Esophagus squamous epithelium (tissue), 4 donors: ENCODE data around the gene GTF3C6.

Source experiments
- CTCF ChIP-seq, 6 experiments: fragments of 450-650 bp in 4 of 6; fragments of 200-600 bp in 2 of 6; sonication (generic) in 2 of 6; IDR thresholded peaks; one replicate each; pipeline ENCODE4 v1.5.1; 2016 to 2019; ENCODE audit warnings: antibody characterized with exemption in 6 of 6, mild to moderate bottlenecking in 4 of 6, moderate library complexity in 4 of 6
- POLR2A ChIP-seq, 4 donors: fragments of 450-650 bp; IDR thresholded peaks; one replicate each; pipeline ENCODE4 v1.6.1; 2017; ENCODE audit warnings: antibody characterized with exemption in 4 of 4, mild to moderate bottlenecking in 4 of 4, moderate library complexity in 3 of 4

- TF ChIP-seq POLR2A (IDR thresholded peaks at IDR 0.05) (no peak), CTCF (IDR thresholded peaks at IDR 0.05) (no peak)
These were observed 57.1 kb downstream of the GTF3C6 start for GRCh38 chr6:111015389-111016124.
